Activated CD4-positive, alpha-beta memory T cell treated with anti-CD3 and anti-CD28 coated beads, Interleukin-2, amount 10 ng/mL, durations not matched to agents 7 days and 5 days (primary cell): ENCODE data around the gene SPESP1. TPM values are rescaled to one million over a fixed set of nuclear protein-coding genes. Genes with fewer than 3 reads are reported as not detected.

Experiments
- CTCF ChIA-PET: fragments of 350-600 bp; sonication (Branson Sonifier 250); formaldehyde crosslinking; loops from one replicate; lab custom pipeline; 2021; ENCODE audit warnings: antibody characterized with exemption, inconsistent platforms; lab: Charles Lee
- POLR2A ChIA-PET: fragments of 350-600 bp; sonication (Branson Sonifier 250); formaldehyde crosslinking; loops from one replicate; lab custom pipeline; 2021; ENCODE audit warnings: antibody characterized with exemption; lab: Charles Lee
- DNase-seq: peaks from one replicate; pipeline ENCODE4 v3.0.0-alpha.2; 2020
- H3K27ac Mint-ChIP-seq: one replicate; pipeline ENCODE4 v1.8.0; 2021; ENCODE audit warnings: mild to moderate bottlenecking, mixed read lengths
- H3K27me3 Mint-ChIP-seq: one replicate; pipeline ENCODE4 v1.8.0; 2021; ENCODE audit warnings: mixed read lengths
- H3K36me3 Mint-ChIP-seq: one replicate; pipeline ENCODE4 v1.8.0; 2021; ENCODE audit warnings: low read depth, mixed read lengths
- H3K4me1 Mint-ChIP-seq: one replicate; pipeline ENCODE4 v1.8.0; 2021; ENCODE audit warnings: mixed read lengths
- H3K4me3 Mint-ChIP-seq: one replicate; pipeline ENCODE4 v1.8.0; 2021; ENCODE audit warnings: mild to moderate bottlenecking, mixed read lengths
- H3K9me3 Mint-ChIP-seq: one replicate; pipeline ENCODE4 v1.8.0; 2021; ENCODE audit warnings: mixed read lengths
- total RNA-seq, 2 experiments: library from RNA; stranded (reverse); gene quantifications; one replicate each; pipeline ENCODE4 v1.2.3, GENCODE V29; 2021

Gene SPESP1
- total RNA-seq: 1 to 10 TPM; 1.1 TPM

DNA sequence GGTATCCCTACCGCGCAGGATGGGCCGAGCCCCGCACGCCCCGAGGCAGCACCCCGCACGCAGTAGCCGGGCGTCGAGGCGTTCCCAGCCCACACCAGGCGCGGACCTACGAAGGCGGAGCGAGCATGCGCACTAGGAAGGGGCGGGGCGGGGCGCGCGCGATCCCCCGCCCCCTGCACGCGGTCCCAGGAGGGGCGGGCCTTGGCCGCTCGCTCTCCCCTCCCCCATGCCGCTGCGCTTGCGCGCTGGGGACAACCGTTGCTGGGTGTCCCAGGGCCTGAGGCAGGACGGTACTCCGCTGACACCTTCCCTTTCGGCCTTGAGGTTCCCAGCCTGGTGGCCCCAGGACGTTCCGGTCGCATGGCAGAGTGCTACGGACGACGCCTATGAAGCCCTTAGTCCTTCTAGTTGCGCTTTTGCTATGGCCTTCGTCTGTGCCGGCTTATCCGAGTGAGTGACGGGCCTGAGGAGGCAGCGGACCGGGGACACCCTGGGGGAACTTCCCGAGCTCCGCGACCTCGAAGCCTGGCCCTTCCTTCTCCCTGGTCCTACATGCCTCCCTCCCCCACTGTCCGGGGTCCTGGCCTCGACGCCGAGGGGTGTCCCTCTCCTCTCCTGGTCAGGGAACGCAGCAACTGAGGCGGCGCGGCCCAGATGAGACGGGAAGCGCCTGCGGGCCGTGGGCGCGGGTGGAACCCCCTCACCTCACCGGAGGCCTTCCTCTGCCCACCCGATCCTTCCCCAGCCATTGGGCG is at the start of gene SPESP1:
TSS of gene SPESP1 (plus strand) at position 258 of the 755 bp plus-strand sequence. CDS start at position 387, 129 bp downstream.
- Mint-ChIP-seq H3K27ac (no peak within 1 kb of the TSS), H3K27me3 (peaks cover 15% of the 10 kb centered on the region), H3K4me1 (peaks cover 2% of the 10 kb centered on the region), H3K4me3 (peak within 1 kb of the TSS; percentile 37), H3K36me3 (no peaks in the 10 kb centered on the region), H3K9me3 (peaks cover 4% of the 10 kb centered on the region)
- ChIA-PET CTCF (no interaction called here), POLR2A (no interaction called here)
- DNase-seq: peak; percentile 54

DNA sequence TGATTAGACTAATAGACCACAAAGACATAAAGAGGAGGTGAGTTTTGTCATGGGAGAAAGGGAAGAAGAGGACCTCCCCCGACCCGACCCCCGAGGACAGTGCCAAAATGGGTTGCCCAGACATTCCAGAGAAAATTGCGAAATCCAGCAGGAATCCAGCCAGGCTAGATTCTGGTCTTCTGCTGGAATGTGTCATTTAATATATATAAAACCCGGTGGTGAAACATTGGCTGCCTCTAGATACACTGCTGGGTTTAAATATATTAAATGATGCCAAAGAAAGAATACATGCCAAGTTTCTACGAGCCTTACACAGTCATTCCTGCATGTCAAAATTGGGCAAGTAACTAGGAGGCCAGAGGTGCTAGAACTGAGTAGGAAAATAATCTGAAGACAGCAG is 45.3 kb upstream of the SPESP1 start:
- no peak for DNase-seq
- Mint-ChIP-seq H3K27me3 (peaks cover 12% of the 10 kb centered on the region), H3K4me1 (peaks cover 2% of the 10 kb centered on the region), H3K4me3 (no peak overlapping the region), H3K9me3 (no peaks in the 10 kb centered on the region), H3K27ac (no peak overlapping the region), H3K36me3 (no peaks in the 10 kb centered on the region)
- CTCF ChIA-PET: no interaction called here
- POLR2A ChIA-PET: no interaction called here

DNA sequence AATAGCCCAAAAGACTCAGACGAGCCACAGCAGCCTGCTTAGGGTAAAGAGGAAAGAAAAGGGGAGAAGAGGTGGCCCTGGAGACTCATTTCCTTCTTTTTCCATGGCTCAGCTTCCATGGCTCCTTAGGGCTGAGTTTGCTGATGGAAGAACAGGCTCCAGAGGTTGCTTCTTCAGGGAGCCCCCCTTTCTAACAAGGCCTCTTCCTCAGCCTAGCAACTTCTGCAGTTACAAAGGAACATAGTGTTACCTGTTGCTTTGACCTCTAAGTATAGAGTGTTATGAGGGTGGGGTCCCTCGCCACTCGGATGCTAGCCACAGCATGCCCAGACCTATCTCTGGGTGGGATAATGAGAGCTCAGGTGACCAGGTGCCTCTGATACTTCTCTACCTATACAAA is 43.2 kb upstream of the SPESP1 start:
- Mint-ChIP-seq H3K4me1 (peaks cover 2% of the 10 kb centered on the region), H3K27me3 (peaks cover 18% of the 10 kb centered on the region), H3K27ac (no peak overlapping the region), H3K9me3 (no peaks in the 10 kb centered on the region), H3K4me3 (no peak overlapping the region), H3K36me3 (no peaks in the 10 kb centered on the region)
- ChIA-PET CTCF (interaction anchor here (0.8 kb wide), 1 partner anchor 213 kb away, joined by 3 read pairs; no protein-coding TSS in a partner anchor), POLR2A (no interaction called here)
- DNase-seq: no peak

DNA sequence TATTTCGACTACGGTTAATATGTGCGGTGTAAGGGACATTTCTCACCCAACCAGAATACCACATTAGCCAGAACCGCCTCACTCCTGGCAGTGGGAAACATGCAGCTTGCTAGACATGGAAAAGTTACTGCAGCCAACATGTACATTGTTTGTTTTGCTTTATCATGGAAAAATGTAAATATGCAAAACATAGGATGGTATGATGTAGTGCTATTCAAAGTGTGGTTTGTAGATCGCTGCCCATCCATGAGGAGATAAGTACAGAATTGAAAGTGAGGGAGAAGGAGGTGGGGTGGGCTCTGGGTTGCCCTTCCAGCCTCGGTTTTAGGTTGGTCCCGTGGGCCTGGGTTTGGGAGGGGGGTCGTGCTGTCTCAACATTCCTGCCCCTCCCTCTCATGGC is 42.5 kb upstream of the SPESP1 start:
- Mint-ChIP-seq H3K27me3 (peaks cover 20% of the 10 kb centered on the region), H3K27ac (no peak overlapping the region), H3K4me1 (peaks cover 2% of the 10 kb centered on the region), H3K36me3 (no peaks in the 10 kb centered on the region), H3K4me3 (no peak overlapping the region), H3K9me3 (no peaks in the 10 kb centered on the region)
- no peak for DNase-seq
- CTCF ChIA-PET: no interaction called here
- POLR2A ChIA-PET: no interaction called here

DNA sequence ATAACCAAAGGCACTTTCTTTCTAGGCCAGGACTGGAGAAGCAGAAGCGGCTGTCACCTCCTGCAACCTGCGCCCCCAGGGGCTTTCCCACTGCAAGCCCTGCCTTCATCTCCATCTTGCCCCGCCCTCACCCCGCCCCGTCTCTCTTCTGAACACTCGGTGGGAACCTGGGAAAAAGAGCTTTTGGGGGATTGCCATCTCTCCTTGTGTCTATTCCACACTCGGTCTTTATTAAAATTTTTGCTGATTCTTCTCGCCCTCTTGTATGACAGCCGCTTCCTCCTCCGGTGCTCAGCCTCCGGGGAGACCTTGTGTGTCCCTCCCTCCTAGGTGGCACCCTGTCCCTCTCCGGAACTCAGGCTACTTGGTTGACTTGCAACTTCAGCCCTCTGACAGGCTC is 41.9 kb upstream of the SPESP1 start:
- no peak for DNase-seq
- Mint-ChIP-seq H3K27me3 (peaks cover 20% of the 10 kb centered on the region), H3K27ac (no peak overlapping the region), H3K36me3 (no peaks in the 10 kb centered on the region), H3K9me3 (no peaks in the 10 kb centered on the region), H3K4me1 (peaks cover 2% of the 10 kb centered on the region), H3K4me3 (peak overlapping the region; percentile 28)
- CTCF ChIA-PET: interaction anchor here (1.2 kb wide), 1 partner anchor 329 kb away, joined by 5 read pairs; no protein-coding TSS in a partner anchor
- POLR2A ChIA-PET: no interaction called here

DNA sequence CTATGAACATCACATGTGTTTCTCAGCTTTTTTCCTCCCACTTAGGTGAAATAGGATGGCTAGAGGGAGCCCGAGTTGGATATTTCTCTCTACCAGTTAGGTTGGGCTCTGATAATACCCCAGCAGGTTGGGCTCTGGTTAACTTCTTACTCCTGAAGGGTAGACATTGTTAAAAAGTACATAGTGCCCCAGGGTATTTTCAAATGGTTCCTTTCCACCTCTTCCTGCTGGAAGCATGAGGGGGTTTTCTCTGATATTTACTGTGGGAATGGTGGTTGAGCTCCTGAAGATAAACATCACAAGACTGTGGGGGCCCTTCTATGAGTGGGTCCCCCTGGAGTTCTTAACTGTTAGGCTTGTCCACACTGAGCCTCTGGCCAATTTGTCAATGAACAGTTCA is 36.1 kb upstream of the SPESP1 start:
- no peak overlapping the region for H3K4me3 Mint-ChIP-seq
- H3K27me3 Mint-ChIP-seq: peaks cover 20% of the 10 kb centered on the region
- no peaks in the 10 kb centered on the region for H3K36me3 Mint-ChIP-seq
- ChIA-PET CTCF (no interaction called here), POLR2A (no interaction called here)
- H3K4me1 Mint-ChIP-seq: no peaks in the 10 kb centered on the region
- H3K9me3 Mint-ChIP-seq: no peaks in the 10 kb centered on the region
- no peak for DNase-seq
- H3K27ac Mint-ChIP-seq: no peak overlapping the region

DNA sequence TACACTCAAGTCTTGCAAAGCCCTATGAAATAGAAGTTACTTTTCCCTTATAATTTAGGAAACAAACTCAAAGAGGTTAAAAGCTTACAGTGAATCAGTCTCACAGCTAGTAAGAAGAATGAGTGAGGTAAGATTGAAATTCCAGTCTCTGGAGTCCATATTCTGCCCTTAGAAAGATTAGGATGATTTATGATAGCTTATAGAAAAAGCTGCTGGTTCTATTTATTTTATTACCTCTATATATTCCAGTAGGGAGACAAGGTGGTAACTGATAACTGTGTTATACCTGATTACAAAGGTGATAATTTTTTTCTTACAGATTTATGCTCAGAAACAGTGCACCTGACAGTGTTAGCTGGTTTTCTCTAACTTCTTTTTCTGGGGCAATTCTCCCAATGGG is 34.1 kb upstream of the SPESP1 start:
- H3K36me3 Mint-ChIP-seq: no peaks in the 10 kb centered on the region
- CTCF ChIA-PET: interaction anchor here (0.7 to 1.3 kb wide), 2 partner anchors 29 to 342 kb away, joined by 3 read pairs; no protein-coding TSS in a partner anchor
- no peak for DNase-seq
- POLR2A ChIA-PET: no interaction called here
- peaks cover 21% of the 10 kb centered on the region for H3K27me3 Mint-ChIP-seq
- H3K4me1 Mint-ChIP-seq: no peaks in the 10 kb centered on the region
- H3K27ac Mint-ChIP-seq: no peak overlapping the region
- H3K4me3 Mint-ChIP-seq: no peak overlapping the region
- H3K9me3 Mint-ChIP-seq: no peaks in the 10 kb centered on the region

DNA sequence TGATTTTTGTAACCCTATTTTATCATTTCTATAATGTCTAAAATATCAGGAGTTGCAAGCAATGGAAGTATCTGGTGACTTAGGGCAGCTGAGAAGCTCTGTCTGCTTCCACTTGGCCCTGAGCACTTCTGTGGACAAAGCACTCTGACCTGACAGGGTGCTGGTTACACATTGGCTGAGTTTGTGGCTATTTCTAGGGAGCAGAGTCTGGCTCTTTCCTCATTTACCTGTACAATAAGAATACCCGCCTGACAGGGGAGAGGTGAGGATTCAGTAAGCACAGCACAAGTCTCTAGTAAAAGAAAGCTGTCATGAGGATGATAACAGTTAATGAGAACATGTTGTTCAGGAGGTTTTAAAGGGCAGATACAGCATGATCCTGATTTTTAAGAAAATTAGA is 33.3 kb upstream of the SPESP1 start:
- DNase-seq: no peak
- ChIA-PET POLR2A (no interaction called here), CTCF (interaction anchor here (0.7 to 1.3 kb wide), 2 partner anchors 28 to 343 kb away, joined by 3 read pairs; no protein-coding TSS in a partner anchor)
- Mint-ChIP-seq H3K4me3 (no peak overlapping the region), H3K27ac (no peak overlapping the region), H3K9me3 (no peaks in the 10 kb centered on the region), H3K36me3 (no peaks in the 10 kb centered on the region), H3K4me1 (no peaks in the 10 kb centered on the region), H3K27me3 (peaks cover 15% of the 10 kb centered on the region)

DNA sequence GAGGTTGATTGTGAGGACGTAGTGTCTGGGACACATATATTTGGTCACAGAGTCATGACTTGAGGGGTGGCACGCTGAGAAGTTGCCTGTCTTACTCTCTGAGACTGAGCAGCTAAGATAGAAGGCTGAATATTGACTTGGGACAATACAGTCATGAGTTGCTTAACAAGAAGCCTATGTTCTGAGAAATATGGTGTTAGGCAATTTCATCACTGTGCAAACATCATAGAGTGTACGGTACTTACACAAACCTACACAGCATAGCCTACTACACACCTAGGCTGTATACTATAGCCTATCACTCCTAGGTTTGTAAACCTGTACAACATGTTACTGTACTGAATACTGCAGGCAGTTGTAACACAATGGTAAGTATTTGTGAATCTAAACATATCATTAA is 30.3 kb upstream of the SPESP1 start:
- Mint-ChIP-seq H3K27me3 (peaks cover 10% of the 10 kb centered on the region), H3K9me3 (no peaks in the 10 kb centered on the region), H3K36me3 (no peaks in the 10 kb centered on the region), H3K27ac (no peak overlapping the region), H3K4me3 (no peak overlapping the region), H3K4me1 (no peaks in the 10 kb centered on the region)
- ChIA-PET CTCF (no interaction called here), POLR2A (no interaction called here)
- DNase-seq: no peak

DNA sequence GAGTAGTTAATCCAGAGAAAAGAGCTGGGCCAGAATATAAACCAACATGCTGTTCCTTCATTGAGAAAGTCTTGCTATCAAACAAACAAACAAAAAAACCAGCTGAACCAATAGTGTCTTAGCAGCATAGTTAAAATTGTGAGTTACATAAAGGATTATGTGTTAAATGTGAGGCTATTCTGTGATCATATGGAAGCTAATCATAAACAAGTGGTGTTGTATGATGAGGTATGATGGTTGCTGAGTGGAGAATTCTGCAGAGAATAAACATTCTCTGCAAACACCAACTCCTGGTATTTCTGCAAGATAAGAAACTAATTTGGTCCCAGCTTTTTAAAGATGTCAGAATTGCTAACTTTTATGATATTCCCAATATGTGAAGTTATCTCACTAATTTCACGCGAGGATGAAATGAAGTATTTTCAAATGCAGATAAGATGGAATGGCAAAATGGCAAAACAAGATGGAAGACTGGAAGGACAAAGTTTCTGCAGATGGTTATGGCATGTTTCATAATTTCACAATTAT is 22.9 kb upstream of the SPESP1 start:
- CTCF ChIA-PET: no interaction called here
- H3K9me3 Mint-ChIP-seq: no peaks in the 10 kb centered on the region
- H3K4me3 Mint-ChIP-seq: no peak overlapping the region
- H3K36me3 Mint-ChIP-seq: no peaks in the 10 kb centered on the region
- peaks cover 26% of the 10 kb centered on the region for H3K27me3 Mint-ChIP-seq
- POLR2A ChIA-PET: no interaction called here
- no peak for DNase-seq
- H3K27ac Mint-ChIP-seq: no peak overlapping the region
- no peaks in the 10 kb centered on the region for H3K4me1 Mint-ChIP-seq

DNA sequence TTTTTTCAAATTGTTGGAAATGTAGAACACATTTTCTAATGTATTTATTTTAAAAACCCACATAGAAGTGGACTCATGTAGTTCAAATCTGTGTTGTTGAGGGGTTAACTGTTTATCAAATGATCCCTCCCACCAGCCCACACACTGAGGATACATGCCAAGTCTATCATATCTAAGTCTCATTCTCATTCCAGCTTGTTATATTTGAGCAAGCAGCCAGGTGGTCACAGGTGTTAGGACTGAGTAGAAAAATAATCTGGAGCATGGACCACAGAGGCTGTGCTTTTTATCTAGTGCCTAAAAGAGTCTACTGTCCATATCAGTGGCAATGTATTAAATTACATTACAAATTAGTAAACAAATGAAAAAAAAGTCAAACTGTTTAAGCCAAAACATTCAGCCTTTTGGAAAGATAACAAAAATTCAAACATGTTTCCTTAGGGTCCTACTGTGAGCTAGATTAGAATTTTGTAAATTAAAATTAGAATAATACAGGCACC is 20.7 kb upstream of the SPESP1 start:
- POLR2A ChIA-PET: no interaction called here
- H3K9me3 Mint-ChIP-seq: no peaks in the 10 kb centered on the region
- no peaks in the 10 kb centered on the region for H3K4me1 Mint-ChIP-seq
- DNase-seq: no peak
- H3K4me3 Mint-ChIP-seq: no peak overlapping the region
- CTCF ChIA-PET: interaction anchor here (2.0 kb wide), 1 partner anchor 34 kb away, joined by 5 read pairs; no protein-coding TSS in a partner anchor
- peaks cover 25% of the 10 kb centered on the region for H3K27me3 Mint-ChIP-seq
- no peaks in the 10 kb centered on the region for H3K36me3 Mint-ChIP-seq
- no peak overlapping the region for H3K27ac Mint-ChIP-seq

DNA sequence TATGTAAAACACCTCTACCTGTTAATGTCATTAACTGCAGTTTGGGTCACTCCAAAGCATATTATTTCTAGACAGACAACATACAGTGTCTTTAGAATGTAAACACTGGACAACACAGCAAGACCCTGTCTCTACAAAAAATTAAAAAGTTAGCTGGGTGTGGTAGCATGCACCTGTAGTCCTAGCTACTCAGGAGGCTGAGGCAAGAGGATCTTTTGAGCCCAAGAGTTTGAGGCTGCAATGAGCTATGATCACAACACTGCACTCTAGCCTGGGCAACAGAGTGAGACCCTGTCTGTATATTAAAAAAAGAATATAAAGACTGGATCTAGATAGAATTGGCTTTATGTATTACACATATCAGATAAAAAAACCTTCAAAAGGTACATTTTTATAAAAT is 20.0 kb upstream of the SPESP1 start:
- Mint-ChIP-seq H3K4me1 (no peaks in the 10 kb centered on the region), H3K27ac (no peak overlapping the region), H3K4me3 (no peak overlapping the region), H3K36me3 (no peaks in the 10 kb centered on the region), H3K9me3 (no peaks in the 10 kb centered on the region), H3K27me3 (peaks cover 27% of the 10 kb centered on the region)
- ChIA-PET POLR2A (no interaction called here), CTCF (interaction anchor here (1.2 to 2.0 kb wide), 2 partner anchors 15 to 34 kb away, joined by 3 to 5 read pairs; no protein-coding TSS in a partner anchor)
- DNase-seq: no peak

DNA sequence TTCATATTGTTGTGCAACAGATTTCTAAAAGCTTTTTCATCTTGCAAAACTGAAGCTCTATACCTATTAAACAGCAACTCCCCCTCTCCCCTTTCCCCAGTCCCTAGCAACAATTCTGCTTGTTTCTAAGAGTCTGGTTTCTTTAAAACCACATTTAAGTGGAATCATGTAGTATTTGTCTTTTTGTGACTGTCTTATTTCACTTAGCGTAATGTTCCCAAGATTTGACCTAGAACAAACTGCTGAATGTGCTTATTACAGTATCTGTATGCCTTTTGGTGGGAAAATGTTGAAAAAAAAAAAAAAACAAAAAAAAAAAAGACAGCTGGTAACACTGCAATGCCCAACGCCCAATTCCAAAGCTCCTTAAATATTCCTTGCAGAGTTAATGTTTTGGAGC is 19.5 kb upstream of the SPESP1 start:
- no peak for DNase-seq
- peaks cover 28% of the 10 kb centered on the region for H3K27me3 Mint-ChIP-seq

More for the DNA sequence above, 19.5 kb upstream of the SPESP1 start:
- CTCF ChIA-PET: interaction anchor here (0.6 to 2.0 kb wide), 3 partner anchors 14 to 59 kb away, joined by 3 to 5 read pairs (median 3); no protein-coding TSS in a partner anchor
- no peaks in the 10 kb centered on the region for H3K9me3 Mint-ChIP-seq
- H3K4me1 Mint-ChIP-seq: no peaks in the 10 kb centered on the region
- POLR2A ChIA-PET: no interaction called here
- H3K4me3 Mint-ChIP-seq: no peak overlapping the region
- no peak overlapping the region for H3K27ac Mint-ChIP-seq
- no peaks in the 10 kb centered on the region for H3K36me3 Mint-ChIP-seq
